Gastrocnemius medialis (tissue), 4 donors: ENCODE data around the gene ITPR3.

ENCODE experiments used
- POLR2A ChIP-seq, 2 donors: fragments of 450-650 bp; IDR thresholded peaks; one replicate each; pipeline ENCODE4 v1.6.1; 2017; ENCODE audit warnings: antibody characterized with exemption in 2 of 2, mild to moderate bottlenecking in 2 of 2, moderate library complexity in 2 of 2
- TF ChIP-seq, protein P1 (sequence below), 5 experiments: fragments of 450-650 bp in 3 of 5; fragments of 200-600 bp in 2 of 5; sonication (generic) in 2 of 5; IDR thresholded peaks in 4 of 5; conservative IDR thresholded peaks in 1 of 5; 1 replicate in 4 of 5; 2 replicates in 1 of 5; pipeline ENCODE4 v1.5.1; 2016 to 2019; ENCODE audit warnings: antibody characterized with exemption in 5 of 5, mild to moderate bottlenecking in 3 of 5, moderate library complexity in 3 of 5

DNA sequence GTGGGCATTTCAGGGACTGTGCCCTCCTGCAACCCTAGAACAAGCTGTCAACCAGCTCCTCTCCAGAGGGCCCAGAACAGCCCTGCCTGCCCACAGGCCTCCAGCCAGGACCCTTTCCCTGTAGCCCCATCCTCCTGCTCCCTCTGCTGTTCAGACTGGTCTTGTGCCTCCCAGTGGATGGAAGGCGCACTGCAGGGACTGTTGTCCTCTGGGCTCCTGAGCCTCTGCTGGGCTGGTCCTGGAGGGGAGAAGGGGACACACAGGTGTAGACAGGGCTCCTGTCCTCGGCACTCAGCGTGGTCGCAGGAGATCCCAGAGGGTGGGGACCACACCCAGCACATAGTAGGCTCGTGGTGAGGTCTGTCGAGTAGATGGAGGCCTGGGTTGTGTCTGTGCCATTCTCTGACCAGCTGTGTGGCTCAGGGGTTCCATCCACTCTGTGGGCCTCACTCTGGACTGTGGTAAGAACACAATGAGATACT is 11.5 kb downstream of the ITPR3 start:
- TF ChIP-seq, protein P1, sequence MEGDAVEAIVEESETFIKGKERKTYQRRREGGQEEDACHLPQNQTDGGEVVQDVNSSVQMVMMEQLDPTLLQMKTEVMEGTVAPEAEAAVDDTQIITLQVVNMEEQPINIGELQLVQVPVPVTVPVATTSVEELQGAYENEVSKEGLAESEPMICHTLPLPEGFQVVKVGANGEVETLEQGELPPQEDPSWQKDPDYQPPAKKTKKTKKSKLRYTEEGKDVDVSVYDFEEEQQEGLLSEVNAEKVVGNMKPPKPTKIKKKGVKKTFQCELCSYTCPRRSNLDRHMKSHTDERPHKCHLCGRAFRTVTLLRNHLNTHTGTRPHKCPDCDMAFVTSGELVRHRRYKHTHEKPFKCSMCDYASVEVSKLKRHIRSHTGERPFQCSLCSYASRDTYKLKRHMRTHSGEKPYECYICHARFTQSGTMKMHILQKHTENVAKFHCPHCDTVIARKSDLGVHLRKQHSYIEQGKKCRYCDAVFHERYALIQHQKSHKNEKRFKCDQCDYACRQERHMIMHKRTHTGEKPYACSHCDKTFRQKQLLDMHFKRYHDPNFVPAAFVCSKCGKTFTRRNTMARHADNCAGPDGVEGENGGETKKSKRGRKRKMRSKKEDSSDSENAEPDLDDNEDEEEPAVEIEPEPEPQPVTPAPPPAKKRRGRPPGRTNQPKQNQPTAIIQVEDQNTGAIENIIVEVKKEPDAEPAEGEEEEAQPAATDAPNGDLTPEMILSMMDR (IDR thresholded peaks at IDR 0.05 in 4 of 5, conservative IDR thresholded peaks at IDR 0.05 in 1 of 5): peak; percentile 38 to 75 (median 47)
- no peak for TF ChIP-seq POLR2A (IDR thresholded peaks at IDR 0.05)
